Stimulated activated CD8-positive, alpha-beta memory T cell treated with anti-CD3 and anti-CD28 coated beads, Interleukin-4, amount 100 ng/mL, for 48 hours (primary cell): ENCODE measurements around the gene SP9.

Experiments
- DNase-seq: peaks from one replicate; pipeline ENCODE4 v3.0.0-alpha.2; 2020

SP9 gene

DNA sequence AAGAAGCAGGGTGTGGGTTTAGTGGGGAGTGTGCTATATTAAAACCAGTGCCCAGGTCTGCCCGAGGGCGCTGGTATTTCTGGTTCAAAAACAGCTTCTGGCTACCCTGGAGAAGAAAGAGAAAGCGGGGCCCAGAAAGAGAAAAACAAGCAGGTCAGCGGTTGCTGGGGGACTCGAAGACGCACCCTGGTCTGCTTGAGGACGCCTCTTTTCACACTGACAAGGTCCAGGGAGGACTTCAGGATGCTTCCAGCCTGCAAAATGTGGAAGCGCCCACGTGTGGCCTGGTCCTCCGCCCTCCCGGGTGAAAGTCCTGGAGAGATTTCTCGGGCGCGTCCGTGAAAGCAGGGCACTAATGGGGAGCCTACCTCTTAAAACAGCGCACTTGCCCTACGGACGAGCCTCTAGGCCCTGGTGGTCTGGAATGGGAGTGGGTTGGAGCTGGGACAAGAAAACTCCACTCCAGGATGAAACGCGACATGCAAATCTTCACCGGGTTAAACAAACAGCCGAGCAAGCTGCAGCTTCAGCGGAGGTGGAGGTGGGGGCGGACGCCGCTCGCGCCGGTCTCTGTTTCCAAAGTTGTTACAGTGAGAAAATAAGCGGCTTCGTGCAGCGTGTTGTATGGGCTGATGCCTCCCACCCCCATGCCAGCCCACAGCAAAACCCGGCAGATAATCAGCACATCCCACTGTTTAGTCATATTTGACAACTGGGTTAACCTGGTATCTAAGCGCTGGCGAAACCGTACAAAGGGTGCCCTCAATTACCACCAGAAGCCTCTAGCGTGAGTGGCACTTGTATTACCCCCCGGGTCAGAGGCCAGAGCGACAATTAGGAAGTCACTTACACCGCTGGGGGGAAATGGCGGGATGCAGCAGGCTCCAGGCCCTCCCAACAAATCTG, 1.1 kb upstream of the SP9 start:
- DNase-seq = peak; percentile 40

DNA sequence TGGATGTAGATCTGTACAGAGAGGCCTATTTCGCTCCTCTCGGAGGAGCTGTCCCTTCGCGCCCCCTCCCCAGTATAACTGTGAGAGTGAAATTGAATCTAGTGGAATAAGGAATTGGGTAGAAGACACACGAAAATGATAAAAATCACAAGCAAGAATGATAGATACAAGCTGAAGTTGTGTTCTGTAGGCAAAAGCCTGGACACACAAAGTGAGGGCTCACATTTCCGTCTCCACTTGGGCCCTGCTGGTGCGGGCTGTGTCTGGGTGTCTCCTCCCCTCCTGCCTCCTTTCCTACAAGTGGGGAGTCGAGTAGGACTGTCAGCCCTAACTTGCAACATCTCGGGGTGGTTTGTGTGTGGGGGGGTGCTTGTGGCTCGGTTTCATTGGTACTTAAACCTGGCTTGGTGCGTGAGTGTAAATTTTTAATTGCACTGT, 457 bp upstream of the SP9 start:
- DNase-seq = no peak

DNA sequence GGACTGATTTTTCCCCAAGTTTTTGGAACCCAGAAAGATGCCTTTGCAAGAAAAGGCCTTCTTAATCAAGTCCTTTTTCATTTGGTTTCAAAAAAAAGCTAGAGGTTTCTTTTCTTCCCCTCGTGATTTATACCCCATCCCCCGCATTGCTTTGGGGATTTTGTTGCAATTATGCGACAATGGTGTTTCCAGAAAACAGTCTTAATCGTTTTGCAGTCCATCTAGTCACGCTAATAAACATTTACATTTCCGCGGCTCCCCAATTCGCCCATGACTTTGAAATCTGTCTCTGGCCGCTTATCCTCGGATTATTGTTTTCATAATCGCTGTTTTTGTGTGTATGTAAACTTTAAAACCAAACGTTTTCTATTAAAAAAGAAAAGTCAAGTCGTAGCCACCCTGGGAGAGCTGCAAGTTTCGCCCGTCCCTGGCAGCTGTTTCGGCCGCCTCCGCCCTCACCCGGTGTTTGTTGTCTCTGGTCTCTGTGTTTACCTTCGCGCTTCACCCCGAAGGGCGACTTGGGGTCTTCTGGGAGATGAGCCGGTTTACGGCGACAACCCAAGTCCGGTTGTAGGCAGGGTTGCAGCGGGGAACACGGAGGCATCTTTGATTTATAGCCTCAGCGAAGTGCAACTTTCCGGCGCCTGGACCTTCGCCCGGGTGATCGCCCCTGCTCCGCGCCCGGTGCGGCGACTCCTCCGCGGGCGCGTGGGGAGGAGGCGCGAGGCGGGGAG, 667 bp downstream of the SP9 start:
- no peak for DNase-seq

DNA sequence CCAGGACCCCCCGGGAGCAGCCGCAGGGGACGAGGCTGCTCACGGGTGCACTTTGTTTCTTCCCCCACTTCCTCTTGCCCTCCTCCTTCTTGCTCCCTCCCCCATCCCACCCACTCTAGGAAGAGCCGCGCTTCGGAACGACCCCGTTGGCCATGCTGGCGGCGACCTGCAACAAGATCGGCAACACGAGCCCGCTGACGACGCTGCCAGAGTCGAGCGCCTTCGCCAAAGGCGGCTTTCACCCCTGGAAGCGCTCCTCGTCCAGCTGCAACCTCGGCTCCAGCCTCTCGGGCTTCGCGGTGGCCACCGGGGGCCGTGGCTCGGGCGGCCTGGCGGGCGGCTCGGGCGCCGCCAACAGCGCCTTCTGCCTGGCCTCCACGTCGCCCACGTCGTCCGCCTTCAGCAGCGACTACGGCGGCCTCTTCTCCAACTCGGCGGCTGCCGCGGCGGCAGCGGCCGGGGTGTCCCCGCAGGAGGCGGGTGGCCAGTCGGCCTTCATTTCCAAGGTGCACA, 1.3 kb downstream of the SP9 start:
- no peak for DNase-seq

DNA sequence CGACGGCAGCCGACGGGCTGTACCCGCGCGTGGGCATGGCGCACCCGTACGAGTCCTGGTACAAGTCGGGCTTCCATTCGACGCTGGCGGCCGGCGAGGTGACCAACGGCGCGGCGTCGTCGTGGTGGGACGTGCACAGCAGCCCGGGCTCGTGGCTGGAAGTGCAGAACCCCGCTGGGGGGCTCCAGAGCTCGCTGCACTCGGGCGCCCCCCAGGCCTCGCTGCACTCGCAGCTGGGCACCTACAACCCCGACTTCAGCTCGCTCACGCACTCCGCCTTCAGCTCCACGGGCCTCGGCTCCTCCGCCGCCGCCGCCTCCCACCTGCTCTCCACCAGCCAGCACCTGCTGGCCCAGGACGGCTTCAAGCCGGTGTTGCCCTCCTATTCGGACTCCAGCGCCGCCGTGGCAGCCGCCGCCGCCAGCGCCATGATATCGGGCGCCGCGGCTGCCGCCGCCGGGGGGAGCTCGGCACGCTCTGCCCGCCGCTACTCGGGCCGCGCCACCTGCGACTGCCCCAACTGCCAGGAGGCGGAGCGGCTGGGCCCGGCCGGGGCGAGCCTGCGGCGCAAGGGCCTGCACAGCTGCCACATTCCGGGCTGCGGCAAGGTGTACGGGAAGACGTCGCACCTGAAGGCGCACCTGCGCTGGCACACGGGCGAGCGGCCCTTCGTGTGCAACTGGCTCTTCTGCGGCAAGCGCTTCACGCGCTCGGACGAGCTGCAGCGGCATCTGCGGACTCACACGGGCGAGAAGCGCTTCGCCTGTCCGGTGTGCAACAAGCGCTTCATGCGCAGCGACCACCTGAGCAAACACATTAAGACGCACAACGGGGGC, 2.0 kb downstream of the SP9 start:
- DNase-seq = peak; percentile 62

DNA sequence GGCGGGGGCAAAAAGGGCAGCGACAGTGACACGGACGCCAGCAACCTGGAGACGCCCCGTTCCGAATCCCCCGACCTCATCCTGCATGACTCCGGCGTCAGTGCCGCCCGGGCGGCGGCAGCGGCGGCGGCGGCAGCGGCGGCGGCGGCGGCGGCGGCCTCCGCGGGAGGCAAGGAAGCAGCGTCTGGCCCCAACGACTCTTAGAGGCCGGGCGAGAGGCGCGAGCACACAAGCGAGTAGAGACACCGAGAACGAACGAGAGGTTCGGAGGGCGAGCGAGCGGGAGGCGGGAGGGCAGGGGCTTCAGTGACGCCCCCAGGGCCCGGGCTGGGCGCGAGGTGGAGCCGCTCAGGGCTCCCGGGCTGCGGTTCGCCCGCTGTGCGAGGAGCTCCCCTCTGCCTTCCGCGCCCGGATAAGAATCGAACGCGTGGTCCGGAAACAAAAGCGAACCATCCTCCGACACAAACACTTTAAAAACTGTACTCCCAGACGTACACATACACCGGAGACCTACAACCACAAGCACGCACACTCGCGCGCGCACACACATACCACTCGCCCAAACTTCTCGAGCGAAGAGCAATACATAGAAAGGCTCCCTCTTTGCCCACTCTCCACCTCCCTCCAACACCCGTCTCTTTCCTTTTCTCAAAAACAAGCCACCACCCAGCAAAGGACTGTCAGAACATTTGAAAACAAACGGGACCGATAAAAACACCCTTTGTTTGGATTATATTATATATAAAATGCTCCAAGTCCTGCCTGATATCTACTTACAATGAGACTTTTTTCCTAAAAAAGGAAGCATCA, 2.8 kb downstream of the SP9 start:
- DNase-seq = peak; percentile 53

DNA sequence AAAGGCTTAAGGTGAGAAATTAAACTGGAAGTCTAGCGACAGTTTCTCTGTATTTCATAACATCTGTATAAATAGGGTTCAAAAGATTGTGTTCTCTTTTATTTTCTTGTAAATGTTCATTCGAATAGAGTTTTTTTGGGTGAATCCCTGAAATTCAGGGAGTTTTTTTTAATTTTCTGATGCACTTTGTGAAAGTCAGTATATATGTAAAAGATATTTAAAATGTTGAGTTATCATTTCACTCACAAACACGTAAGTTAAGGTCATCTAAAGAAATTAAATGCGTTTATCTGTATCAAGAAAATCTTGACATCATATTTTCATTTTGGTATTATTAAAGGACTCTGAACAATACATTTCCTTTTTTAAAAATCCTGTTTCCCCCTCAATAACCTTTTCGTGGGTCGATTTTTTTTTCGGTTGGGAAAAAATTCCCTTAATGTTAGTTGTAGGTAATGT, 3.4 kb downstream of the SP9 start:
- DNase-seq = no peak

DNA sequence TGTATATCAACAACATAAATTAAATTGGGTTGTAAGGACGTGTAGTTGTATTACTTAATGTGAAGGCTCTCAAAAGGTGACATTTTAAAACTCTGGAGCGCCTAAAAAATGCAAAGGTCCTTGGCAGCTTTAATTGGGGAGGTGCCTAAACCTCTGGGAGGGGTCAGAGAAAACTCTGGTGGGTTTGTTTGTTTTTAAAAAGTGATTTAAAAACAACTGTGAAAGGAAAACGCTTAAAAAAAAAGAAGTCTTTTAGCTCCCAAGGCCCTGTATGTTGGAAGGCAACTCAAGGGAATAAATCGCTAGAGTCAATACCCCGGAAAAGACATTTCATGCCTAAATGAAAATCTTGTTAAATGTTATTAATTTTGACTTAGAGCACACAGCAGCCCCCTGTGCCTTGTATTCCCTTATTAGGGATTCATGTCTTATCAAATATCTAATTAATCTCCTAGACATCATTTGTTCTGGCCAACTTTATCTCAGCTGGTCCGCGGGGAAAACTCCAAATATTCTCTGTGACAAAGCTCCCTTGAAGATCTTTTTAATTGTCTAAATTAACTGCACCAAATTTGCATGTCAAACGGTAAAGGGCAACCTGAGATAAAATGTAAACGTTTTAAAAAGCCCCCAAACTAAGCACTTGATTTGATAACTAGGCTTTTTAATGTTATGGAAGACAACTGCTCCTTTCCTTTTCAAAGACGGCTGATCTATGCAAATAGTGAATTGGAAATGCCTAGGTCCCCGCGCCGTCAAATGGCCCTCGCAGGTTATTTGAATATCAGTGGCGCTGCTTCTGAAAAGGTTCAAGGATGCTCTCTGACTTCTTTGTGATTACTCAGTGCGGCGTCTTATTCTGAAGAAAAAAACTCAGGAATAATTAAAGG, 4.2 kb downstream of the SP9 start:
- no peak for DNase-seq

DNA sequence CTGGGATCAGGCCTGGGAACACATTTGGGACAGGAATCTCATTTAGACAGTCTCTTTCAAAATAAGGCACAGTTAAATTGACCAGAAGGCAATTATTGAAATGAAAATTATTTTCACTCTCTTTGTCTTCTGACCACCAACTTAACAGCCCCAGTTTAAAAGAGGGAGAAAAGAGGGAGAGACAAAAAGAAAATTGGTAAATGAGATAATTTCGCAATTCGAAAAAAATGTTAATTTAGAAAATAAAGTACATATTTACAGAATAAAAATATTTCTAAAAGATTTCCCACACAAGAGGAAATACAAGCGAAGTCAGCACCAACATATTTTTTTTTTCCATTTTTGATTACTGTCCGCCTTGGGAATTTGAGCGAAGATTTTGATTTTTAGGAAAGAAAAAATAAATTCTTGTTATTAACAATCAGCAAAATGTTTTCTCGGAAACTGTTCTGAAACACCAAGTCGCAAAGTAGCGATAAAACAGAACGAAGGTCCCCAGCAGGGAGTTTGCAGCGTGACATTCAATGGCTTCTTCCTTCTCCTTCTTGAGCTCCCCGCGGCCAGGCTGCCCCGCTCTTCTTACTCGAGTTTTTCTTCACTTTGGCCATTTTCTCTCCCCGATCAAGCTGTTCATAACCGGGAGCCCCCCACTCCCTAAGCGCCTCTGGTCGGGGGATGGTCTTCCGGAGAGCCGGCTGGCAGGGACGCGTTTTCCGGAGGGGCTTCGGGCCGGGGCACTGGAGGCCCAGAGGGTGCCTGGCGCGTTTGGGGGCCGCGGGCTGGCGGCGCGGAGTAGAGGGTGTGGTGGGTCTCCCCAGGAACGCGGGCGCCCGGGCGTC, 5.0 kb downstream of the SP9 start:
- DNase-seq = no peak

DNA sequence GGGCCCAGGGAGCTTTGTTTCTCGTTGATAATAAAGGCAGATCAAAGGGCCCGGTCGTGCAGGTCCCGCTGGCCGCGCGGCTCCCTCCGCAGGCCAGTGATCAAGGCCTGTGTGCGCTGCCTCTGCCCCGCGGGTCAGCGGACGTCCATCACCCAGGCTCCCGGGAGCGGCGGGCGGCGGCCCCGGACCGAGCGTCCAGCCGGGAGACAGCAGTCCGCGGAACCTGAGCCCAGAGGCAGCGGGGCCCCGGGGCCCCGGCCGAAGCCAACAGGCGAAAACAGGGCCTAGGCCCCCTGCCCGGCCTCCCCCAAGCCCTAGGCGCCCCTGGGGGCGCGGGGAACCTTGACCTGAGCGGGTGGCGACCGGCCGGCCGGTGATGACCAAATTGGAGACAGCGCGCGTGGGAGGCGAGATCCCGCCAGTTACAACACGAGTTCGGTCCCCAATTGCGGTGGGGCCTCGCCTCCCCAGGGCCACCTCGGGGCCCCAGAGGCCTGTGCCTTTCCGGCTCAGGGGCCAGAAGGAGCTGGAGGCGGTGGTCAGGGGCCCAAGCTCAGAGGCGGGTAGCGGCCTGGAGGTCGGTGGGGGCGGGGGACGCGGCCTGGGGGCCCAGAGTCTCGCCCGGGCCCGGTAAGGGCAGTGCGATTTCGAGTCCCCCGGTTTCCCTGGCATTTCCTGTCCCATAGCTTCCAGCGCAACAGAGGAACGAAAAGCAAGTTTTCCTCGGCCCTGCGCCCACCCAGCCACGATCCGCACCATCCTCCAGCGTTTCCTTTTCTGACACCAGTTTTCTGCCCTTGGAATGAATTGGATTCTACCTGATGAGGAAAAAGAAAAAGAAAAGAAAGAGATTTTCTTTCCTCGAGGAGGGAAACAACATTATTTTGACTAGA, 5.9 kb downstream of the SP9 start:
- no peak for DNase-seq

DNA sequence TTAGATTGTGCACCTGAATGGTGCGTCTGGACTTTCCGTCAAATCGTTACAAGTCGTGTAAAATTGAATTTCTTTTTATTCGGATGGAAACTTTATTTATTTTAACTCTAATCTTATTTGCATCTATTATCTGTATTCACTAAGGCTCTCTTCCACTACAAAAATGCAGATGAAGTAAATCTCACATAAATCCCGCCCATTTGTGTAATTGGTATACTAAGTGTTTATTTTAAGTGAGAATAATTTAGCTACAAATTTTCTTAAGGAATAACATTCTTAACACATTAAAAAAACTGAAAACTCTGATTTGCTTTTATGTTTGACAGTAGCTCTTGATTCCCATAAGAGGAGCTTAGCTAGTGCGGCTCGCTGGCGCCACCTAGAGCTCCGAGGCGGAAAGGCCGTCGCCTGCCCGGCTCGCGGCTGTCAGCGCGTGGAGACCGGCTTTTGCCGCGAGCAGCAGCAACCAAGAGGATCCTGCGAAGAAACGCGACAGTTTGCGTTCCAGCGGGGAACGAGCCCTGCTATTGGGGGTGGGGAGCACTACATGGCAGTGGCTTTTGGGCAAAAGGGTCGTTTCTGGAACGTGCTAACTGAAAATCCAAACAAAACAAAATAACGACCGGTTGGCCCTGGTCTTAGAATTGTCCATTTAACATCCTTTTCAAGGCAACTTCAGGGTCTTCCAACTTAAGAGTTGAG, 6.7 kb downstream of the SP9 start:
- peak; percentile 93 for DNase-seq

DNA sequence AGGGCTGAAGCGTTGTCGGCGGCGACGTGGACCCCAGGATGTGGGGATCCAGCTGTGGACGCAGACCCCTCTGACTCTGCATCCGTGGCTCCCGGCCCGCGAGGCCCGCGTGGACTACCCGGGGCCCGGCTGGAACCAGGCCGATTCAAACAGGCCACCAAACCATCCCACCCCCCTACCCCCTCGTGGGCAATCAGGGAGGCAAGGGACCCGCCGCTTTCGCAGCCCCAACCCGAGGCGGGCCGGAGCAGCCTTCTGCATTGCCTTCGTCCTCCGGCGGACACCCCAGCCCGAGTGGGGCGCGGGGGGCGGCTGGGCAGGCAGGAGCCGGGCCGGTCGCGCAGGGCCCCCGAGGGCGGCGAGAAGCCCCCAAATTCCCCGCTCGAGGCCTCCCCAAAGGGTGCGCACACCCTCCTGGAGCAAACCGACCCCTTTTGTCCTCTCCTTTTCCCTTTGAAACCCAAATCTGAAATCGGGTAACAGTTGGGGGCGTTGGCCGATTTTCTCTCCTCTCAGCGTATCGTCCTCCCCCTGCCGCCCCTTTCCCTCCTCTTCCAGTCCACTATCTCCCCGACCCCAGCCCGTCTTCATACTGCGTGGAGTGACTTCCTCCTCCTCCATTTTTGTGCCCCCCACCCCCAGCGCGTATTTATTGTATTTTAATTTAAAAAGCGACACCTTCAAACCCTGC, 7.4 kb downstream of the SP9 start:
- no peak for DNase-seq

DNA sequence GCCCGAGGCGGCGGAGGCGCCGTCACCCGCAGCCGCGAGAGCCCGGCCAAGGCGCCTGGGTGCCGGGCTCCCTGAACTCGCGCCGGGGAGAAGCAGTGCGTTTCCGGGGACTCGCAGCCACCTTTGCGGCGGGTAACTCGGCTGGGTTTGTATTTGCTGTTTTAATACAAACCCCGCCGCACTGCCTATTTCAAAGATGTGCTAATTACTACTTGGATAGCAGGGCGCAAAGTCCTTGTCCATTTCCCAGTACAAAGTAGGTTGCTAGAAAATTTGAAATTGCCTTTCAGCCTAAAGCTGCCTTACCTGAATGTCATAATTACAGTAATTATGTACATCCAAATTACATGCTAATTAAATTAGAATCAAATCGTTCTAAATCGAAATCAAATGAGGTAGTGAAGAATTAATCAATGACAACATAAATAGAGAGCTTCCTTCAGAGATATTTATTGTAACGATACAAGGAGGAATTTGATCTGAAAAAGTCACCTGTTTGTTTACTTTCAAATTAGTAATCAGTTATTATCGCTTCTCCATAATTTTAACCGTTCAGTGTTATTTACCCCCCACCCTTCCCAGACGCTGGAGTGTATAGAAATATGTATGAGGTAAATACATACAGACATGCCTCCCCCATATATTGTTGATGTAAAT, 8.1 kb downstream of the SP9 start:
- peak; percentile 49 for DNase-seq

DNA sequence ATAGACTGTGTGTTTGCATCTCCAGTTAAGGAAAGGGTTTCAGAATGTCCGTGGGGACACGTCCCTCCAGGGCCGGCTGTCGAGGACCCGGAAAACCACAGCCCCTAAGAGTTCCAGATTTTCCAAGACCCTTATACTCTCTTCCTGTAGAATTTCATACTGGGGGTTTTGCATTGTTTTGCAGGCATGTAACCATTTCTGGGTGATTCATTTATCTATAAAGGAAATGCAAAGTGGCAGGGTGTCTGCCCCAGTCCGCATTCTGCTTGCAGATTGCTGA, 8.5 kb downstream of the SP9 start:
- DNase-seq = no peak

DNA sequence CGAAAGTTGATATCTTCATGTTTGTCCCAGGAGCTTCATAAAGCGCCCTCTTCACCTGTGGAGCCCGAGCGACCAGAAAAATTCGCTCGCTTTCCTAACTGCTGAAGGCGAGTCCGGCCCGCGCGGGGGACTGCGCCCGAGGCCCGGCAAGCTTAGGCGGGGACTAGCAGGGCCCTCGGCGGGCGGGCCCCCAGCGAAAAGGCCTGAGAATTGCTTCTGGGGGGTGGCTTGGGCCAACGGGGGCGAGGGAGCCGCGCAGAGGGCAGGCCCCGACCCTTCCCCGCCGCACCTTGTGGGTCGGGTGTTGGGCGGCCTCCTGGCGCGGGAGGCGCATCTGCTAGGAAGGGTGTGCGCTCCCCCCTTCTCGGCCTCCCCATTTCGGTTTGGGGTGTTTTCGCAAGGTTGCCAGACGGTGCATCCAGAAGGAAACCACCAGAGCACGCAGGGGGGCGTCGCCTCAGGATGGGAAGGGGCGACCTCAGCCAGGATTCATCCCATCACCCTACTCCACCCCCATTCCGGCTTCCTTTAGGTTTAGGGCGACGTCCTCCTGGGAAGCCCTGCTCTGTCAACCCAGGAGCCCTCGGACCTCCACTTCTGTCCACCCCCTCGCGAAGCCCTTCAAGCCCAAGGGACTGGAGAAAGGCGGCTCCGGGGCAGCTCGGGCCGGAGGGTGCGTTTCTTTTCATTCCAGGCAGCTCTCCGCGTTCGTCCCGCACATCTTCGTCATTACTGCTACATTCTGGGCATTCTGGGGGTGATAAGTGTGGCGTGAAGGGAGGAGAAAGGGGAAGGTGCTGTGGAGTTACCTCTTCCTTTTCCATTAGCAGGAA, 9.1 kb downstream of the SP9 start:
- no peak for DNase-seq

DNA sequence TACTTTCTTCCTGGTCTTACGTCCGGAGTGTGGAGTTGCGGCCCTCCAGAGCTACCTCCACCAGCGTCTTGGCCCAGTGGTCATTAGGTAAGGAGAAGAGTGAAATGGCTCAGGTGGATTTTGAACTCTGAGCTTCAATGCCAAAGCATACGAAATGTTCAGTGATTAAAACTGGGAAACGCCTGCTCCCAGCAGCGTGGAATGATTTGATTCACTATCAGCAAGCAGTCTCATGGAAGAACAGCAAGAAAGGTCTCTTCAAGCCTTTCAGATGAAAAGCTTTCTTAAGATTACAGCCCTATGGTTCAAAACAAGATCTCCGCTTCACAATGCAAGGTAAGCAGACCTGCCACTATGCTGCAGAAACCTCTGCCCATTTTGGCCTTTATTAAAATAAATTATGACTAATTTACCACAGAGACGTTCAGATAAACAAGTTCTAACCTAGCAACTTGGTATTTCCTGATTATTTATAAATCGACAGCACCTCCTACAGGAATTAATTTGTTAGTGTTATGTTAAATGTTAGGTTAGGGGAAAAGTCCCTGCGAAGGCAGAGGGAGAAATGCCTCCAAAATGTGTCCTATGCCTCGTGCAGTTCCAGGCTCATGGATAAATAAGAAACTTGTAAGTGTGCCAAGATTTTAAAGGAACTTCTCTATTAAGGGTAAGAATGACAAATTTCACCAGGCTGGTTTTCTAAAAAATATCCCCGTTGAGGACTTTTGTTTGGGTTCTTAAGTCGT, 10.1 kb downstream of the SP9 start:
- no peak for DNase-seq
